IMR-90 (cell line): ENCODE measurements around the gene EME2.

Experiments
- BHLHE40 ChIP-seq: fragments of 150-350 bp; IDR thresholded peaks from 2 replicates; pipeline ENCODE4 v1.6.1; 2016; ENCODE audit warnings: mild to moderate bottlenecking, low read depth, low read length
- CEBPB ChIP-seq: IDR thresholded peaks from 2 replicates; pipeline ENCODE4 v1.6.1; 2012; ENCODE audit warnings: low read depth, low read length, improper control_type of control experiment
- CTCF ChIP-seq: conservative IDR thresholded peaks from 2 replicates; pipeline ENCODE4 v1.5.1; 2012; ENCODE audit warnings: mild to moderate bottlenecking, low read depth, low read length, improper control_type of control experiment
- ELK1 ChIP-seq: fragments of 150-350 bp; IDR thresholded peaks from 2 replicates; pipeline ENCODE4 v1.6.1; 2016; ENCODE audit warnings: low read depth, mild to moderate bottlenecking, low read length, moderate library complexity, borderline replicate concordance
- FOS ChIP-seq: fragments of 150-350 bp; IDR thresholded peaks from 2 replicates; pipeline ENCODE4 v1.6.1; 2016; ENCODE audit warnings: low read depth, low read length
- MAFK ChIP-seq: IDR thresholded peaks from 2 replicates; pipeline ENCODE4 v1.6.1; 2012; ENCODE audit warnings: low read depth, low read length, improper control_type of control experiment
- MAZ ChIP-seq: IDR thresholded peaks from 2 replicates; pipeline ENCODE4 v1.6.1; 2012; ENCODE audit warnings: low read depth, mild to moderate bottlenecking, low read length, improper control_type of control experiment, moderate library complexity, borderline replicate concordance
- NFE2L2 ChIP-seq: fragments of 150-350 bp; IDR thresholded peaks from 2 replicates; pipeline ENCODE4 v1.6.1; 2016; ENCODE audit warnings: low read depth, mild to moderate bottlenecking, low read length
- POLR2A ChIP-seq: IDR thresholded peaks from 2 replicates; pipeline ENCODE4 v1.6.1; 2012; ENCODE audit warnings: mild to moderate bottlenecking, low read depth, low read length
- RAD21 ChIP-seq: IDR thresholded peaks from 2 replicates; pipeline ENCODE4 v1.6.1; 2012; ENCODE audit warnings: low read length, improper control_type of control experiment
- RCOR1 ChIP-seq: IDR thresholded peaks from 2 replicates; pipeline ENCODE4 v1.6.1; 2012; ENCODE audit warnings: mild to moderate bottlenecking, low read length, improper control_type of control experiment; ENCODE audit not compliant: insufficient replicate concordance
- RFX5 ChIP-seq: IDR thresholded peaks from 2 replicates; pipeline ENCODE4 v1.8.0; 2012; ENCODE audit warnings: low read depth, mild to moderate bottlenecking, low read length, moderate library complexity
- SMC3 ChIP-seq: fragments of 150-350 bp; IDR thresholded peaks from 2 replicates; pipeline ENCODE4 v1.6.1; 2016; ENCODE audit warnings: low read depth, mild to moderate bottlenecking, antibody characterized with exemption, low read length, moderate library complexity
- USF2 ChIP-seq: fragments of 150-350 bp; IDR thresholded peaks from 2 replicates; pipeline ENCODE4 v1.6.1; 2017; ENCODE audit warnings: mild to moderate bottlenecking, antibody characterized with exemption, low read length, low read depth

- TF ChIP-seq CTCF (no peak), USF2 (no peak), POLR2A (no peak), MAFK (no peak), FOS (no peak), RAD21 (no peak), BHLHE40 (no peak), RCOR1 (no peak), RFX5 (no peak), MAZ (no peak), ELK1 (no peak), SMC3 (no peak), CEBPB (no peak), NFE2L2 (no peak)
These were observed 13.7 kb upstream of the EME2 start for GRCh38 chr16:1758923-1759322.
